K562 (cell line): ENCODE data around the gene COQ4. TPM values are rescaled to one million over a fixed set of nuclear protein-coding genes. Genes with fewer than 3 reads are reported as not detected.

Source experiments
- ATF7 ChIP-seq: fragments of 450-650 bp; IDR thresholded peaks from 2 replicates; pipeline ENCODE4 v1.7.1; 2014; ENCODE audit warnings: mild to moderate bottlenecking, moderate library complexity
- CTBP1 ChIP-seq: fragments of 450-650 bp; IDR thresholded peaks from 2 replicates; pipeline ENCODE4 v1.6.1; 2016; ENCODE audit warnings: borderline replicate concordance
- E2F8 ChIP-seq: fragments of 450-650 bp; IDR thresholded peaks from 2 replicates; pipeline ENCODE4 v1.7.1; 2018; ENCODE audit warnings: mild to moderate bottlenecking, low read depth; ENCODE audit not compliant: partially characterized antibody
- ETS1 ChIP-seq: conservative IDR thresholded peaks from 2 replicates; pipeline ENCODE4 v1.6.1; 2011; ENCODE audit warnings: low read depth, mild to moderate bottlenecking, low read length; ENCODE audit not compliant: control insufficient read depth
- ETV5 ChIP-seq: sonication (generic); formaldehyde crosslinking; IDR thresholded peaks from 2 replicates; pipeline ENCODE4 v1.4.0; 2020; ENCODE audit warnings: low read depth, mild to moderate bottlenecking, missing genetic modification reagents
- FOXM1 ChIP-seq, 2 experiments: fragments of 450-650 bp in 1 of 2; sonication (generic) in 1 of 2; formaldehyde crosslinking in 1 of 2; IDR thresholded peaks; 2 replicates each; pipeline versions ENCODE4 v1.6.1 to v1.9.0; 2017 to 2022; ENCODE audit warnings: low read depth in 2 of 2, mild to moderate bottlenecking in 2 of 2, missing genetic modification reagents in 1 of 2, moderate library complexity in 1 of 2
- GATAD2A ChIP-seq: fragments of 450-650 bp; IDR thresholded peaks from 2 replicates; pipeline ENCODE4 v1.6.1; 2017
- GMEB1 ChIP-seq: fragments of 250-450 bp; sonication (Bioruptor Pico); IDR thresholded peaks from 2 replicates; pipeline ENCODE4 v1.4.0; 2020; ENCODE audit warnings: mild to moderate bottlenecking
- HNRNPH1 ChIP-seq: fragments of 200-400 bp; formaldehyde crosslinking; optimal IDR thresholded peaks from 2 replicates; pipeline ENCODE3; 2017; ENCODE audit warnings: low read depth, mild to moderate bottlenecking, low read length, moderate library complexity
- IRF9 ChIP-seq: fragments of 450-650 bp; IDR thresholded peaks from 2 replicates; pipeline ENCODE4 v1.6.1; 2016; ENCODE audit warnings: missing biosample characterization, missing genetic modification characterization
- KDM2B ChIP-seq: fragments of 250-450 bp; sonication (Bioruptor Pico); IDR thresholded peaks from 2 replicates; pipeline ENCODE4 v1.8.0; 2021; ENCODE audit warnings: mild to moderate bottlenecking, moderate library complexity
- SMAD3 ChIP-seq: fragments of 450-650 bp; formaldehyde crosslinking; conservative IDR thresholded peaks from 2 replicates; pipeline ENCODE4 v1.4.0; 2020; ENCODE audit warnings: mild to moderate bottlenecking
- SREBF2 ChIP-seq: sonication (generic); formaldehyde crosslinking; IDR thresholded peaks from 2 replicates; pipeline ENCODE4 v1.4.0; 2020; ENCODE audit warnings: mild to moderate bottlenecking, missing genetic modification reagents
- THAP7 ChIP-seq: fragments of 250-450 bp; sonication (Bioruptor Pico); IDR thresholded peaks from 2 replicates; pipeline ENCODE4 v1.5.0; 2021
- ZFP30 ChIP-seq: fragments of 250-450 bp; sonication (Bioruptor Pico); IDR thresholded peaks from 2 replicates; pipeline ENCODE4 v1.8.0; 2022; ENCODE audit warnings: moderate library complexity, mild to moderate bottlenecking, inconsistent platforms, borderline replicate concordance
- ZNF316 ChIP-seq: fragments of 450-650 bp; IDR thresholded peaks from 2 replicates; pipeline ENCODE4 v1.6.1; 2016
- ZNF512 ChIP-seq: IDR thresholded peaks from 2 replicates; pipeline ENCODE4 v1.6.1; 2016; ENCODE audit warnings: missing genetic modification characterization, missing compliant biosample characterization
- polyA plus RNA-seq, 8 experiments: library from polyadenylated mRNA; depleted of rRNA in 4 of 8; stranded (reverse) in 5 of 8; unstranded in 3 of 8; fragments of >200 nt; fragmentation: Nextera tagmentation in 2 of 8; fragmentation: Illumina TruSeq in 1 of 8; extraction: Ambion mirVana in 2 of 8; extraction: Trizol in 1 of 8; gene quantifications; 2 replicates each; pipeline versions ENCODE4 v1.2.1 to v1.2.3, GENCODE V29; 2011 to 2014; ENCODE audit warnings: inconsistent platforms in 1 of 8, missing spikeins in 1 of 8
- total RNA-seq, 7 experiments: library from RNA; depleted of rRNA in 6 of 7; stranded (reverse); fragments of >200 nt in 6 of 7; fragmentation: Illumina TruSeq in 2 of 7; extraction: Trizol in 2 of 7; gene quantifications; 2 replicates each; pipeline versions ENCODE4 v1.2.1 to v1.2.3, GENCODE V29; 2011 to 2021; ENCODE audit warnings: low replicate concordance in 1 of 7

Gene COQ4
- total and polyA plus RNA-seq, 9 of the 15 experiments (the other 6 are each of a cell fraction or from before 2014, with no cell fraction given), result 9.1 to 135 (median 67.2) TPM

GRCh38 chr9:128339761-128340690 is 17.4 kb downstream of the COQ4 start, which contains the start of gene SLC27A4 (continued):
- TF ChIP-seq GMEB1 (CRISPR knock-in tag), result peak; percentile 100
- TF ChIP-seq CTBP1, result peak; percentile 99
- TF ChIP-seq SMAD3 (CRISPR knock-in tag), result peak; percentile 5; the same call in 1 of the 2 replicates
- peak; percentile 85 for TF ChIP-seq GATAD2A
- TF ChIP-seq KDM2B, result peak; percentile 93
- peak; percentile 91 for TF ChIP-seq ATF7
- TF ChIP-seq ETV5 (CRISPR knock-in tag), result peak; percentile 35; the same call in 1 of the 2 replicates
- peak; percentile 27; the same call in 1 of the 2 replicates for TF ChIP-seq FOXM1 (IDR thresholded peaks at IDR 0.05; ENCODE audit: low read depth)
- TF ChIP-seq FOXM1 (CRISPR knock-in tag; IDR thresholded peaks at IDR 0.05; ENCODE audit: low read depth), result no peak; the same call in none of the 2 replicates
- peak; percentile 99 for TF ChIP-seq ETS1
- no peak for TF ChIP-seq ZNF316
- TF ChIP-seq SREBF2 (CRISPR knock-in tag), result no peak
- TF ChIP-seq IRF9 (tag), result peak; percentile 73
- no peak for TF ChIP-seq ZNF512 (tag)
- peak; percentile 76 for TF ChIP-seq E2F8
- TF ChIP-seq ZFP30 (CRISPR knock-in tag), result no peak
- TF ChIP-seq THAP7 (CRISPR knock-in tag), result no peak
- TF ChIP-seq HNRNPH1, result no peak
